AG04450 (cell line): ENCODE data around the gene MRM1. TPM values are rescaled to one million over a fixed set of nuclear protein-coding genes. Genes with fewer than 3 reads are reported as not detected.

Experiments
- CTCF ChIA-PET: fragments of 300-600, 350-600 bp; formaldehyde crosslinking; extraction: SDS; loops from one replicate; lab custom pipeline; 2022; ENCODE audit warnings: antibody characterized with exemption, inconsistent platforms; lab: Charles Lee
- POLR2A ChIA-PET: fragments of 350-600 bp; formaldehyde crosslinking; extraction: SDS; loops from one replicate; lab custom pipeline; 2021; ENCODE audit warnings: antibody characterized with exemption, inconsistent platforms; lab: Yijun Ruan, JAX
- DNase-seq: peaks from one replicate; pipeline ENCODE4 v3.0.0-alpha.2; 2011; ENCODE audit warnings: low read depth, low spot score
- H3K27ac ChIP-seq: one replicate; pipeline ENCODE4 v1.5.1; 2012; ENCODE audit warnings: low read depth, low read length, control low read depth
- H3K27me3 ChIP-seq: one replicate; pipeline ENCODE4 v1.6.0; 2012; ENCODE audit warnings: low read length; ENCODE audit not compliant: control insufficient read depth, insufficient read depth
- H3K4me3 ChIP-seq: 2 replicates; pipeline ENCODE4 v1.5.1; 2011; ENCODE audit warnings: mild to moderate bottlenecking, low read depth, low read length, control low read depth
- H3K9me3 ChIP-seq: 2 replicates; pipeline ENCODE4 v1.5.1; 2012; ENCODE audit warnings: low read length; ENCODE audit not compliant: control insufficient read depth, insufficient read depth
- polyA plus RNA-seq: library from polyadenylated mRNA; depleted of rRNA; stranded (reverse); fragments of >200 nt; gene quantifications from 2 replicates; pipeline ENCODE4 v1.2.3, GENCODE V29; 2011; rRNA removed
- TF ChIP-seq, protein P1 (sequence below): IDR thresholded peaks from 2 replicates; pipeline ENCODE4 v1.5.1; 2011; ENCODE audit warnings: low read depth, low read length, control low read depth, inconsistent platforms

MRM1 gene
- polyA plus RNA-seq, 1 experiment, result 2.0 TPM

DNA sequence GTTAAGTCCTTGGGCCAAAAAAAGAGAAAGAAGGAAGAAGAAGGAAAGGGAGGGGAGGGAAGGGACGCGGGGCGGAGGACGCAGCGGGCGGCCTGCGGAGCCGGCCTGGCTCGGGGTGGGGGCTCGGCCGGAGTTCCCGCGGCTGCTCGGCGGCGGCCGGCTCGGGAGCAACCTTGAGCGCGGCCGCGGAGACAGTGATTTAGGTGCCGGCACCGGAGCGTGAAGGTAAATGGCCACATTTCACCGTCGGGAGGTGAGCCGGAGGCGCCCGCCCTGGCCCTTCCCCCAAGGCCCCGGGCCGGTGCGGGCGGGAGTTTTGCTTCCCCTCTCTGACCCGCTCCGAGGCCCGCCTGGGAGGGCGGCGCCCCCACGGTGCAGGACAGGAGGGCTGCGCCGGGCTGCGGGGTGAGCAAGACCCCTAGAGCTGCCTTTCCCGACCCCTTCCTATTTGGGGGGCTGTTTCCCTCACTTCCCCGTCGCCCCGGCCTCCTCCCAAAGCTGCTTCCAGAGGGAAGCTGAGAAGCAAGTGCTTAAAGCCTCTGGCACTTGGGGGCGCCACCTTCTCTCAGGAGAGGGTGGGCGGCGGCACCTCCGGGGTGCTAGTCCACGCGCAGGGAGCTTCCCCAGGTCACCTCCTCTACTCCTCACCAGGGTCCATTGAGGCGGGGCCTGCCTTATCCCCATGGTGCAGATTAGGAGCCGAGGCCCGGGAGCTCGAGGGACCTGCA lies 56.5 kb downstream of the MRM1 start:
- Histone ChIP-seq H3K9me3 (no peaks in the 10 kb centered on the region; the same call in 1 of the 2 replicates), H3K27ac (no peak overlapping the region), H3K4me3 (no peak overlapping the region), H3K27me3 (peaks cover 74% of the 10 kb centered on the region)
- TF ChIP-seq, protein P1, sequence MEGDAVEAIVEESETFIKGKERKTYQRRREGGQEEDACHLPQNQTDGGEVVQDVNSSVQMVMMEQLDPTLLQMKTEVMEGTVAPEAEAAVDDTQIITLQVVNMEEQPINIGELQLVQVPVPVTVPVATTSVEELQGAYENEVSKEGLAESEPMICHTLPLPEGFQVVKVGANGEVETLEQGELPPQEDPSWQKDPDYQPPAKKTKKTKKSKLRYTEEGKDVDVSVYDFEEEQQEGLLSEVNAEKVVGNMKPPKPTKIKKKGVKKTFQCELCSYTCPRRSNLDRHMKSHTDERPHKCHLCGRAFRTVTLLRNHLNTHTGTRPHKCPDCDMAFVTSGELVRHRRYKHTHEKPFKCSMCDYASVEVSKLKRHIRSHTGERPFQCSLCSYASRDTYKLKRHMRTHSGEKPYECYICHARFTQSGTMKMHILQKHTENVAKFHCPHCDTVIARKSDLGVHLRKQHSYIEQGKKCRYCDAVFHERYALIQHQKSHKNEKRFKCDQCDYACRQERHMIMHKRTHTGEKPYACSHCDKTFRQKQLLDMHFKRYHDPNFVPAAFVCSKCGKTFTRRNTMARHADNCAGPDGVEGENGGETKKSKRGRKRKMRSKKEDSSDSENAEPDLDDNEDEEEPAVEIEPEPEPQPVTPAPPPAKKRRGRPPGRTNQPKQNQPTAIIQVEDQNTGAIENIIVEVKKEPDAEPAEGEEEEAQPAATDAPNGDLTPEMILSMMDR, result 0 out of 2 replicates have a peak, but pooled peaks have one; percentile 8
- POLR2A ChIA-PET, result no interaction called here
- no peak for DNase-seq
- CTCF ChIA-PET, result interaction anchor here (1.0 kb wide), 1 partner anchor 490 kb away, joined by 3 read pairs; no protein-coding TSS in a partner anchor

Other genes starting within 250 kb of the MRM1 start
- gene TBC1D3H, start 213.1 kb upstream of the MRM1 start, polyA plus RNA-seq, result not detected in 2 replicates
- 65.5 and 74.0 TPM in 2 replicates for gene ZNHIT3, start 114.9 kb upstream of the MRM1 start, polyA plus RNA-seq
- 23.1 and 28.9 TPM in 2 replicates for gene MYO19, start 66.7 kb upstream of the MRM1 start, polyA plus RNA-seq
- 4.5 and 4.7 TPM in 2 replicates for gene PIGW, start 66.6 kb upstream of the MRM1 start, polyA plus RNA-seq
- 77.6 and 87.6 TPM in 2 replicates for gene GGNBP2, start 56.7 kb upstream of the MRM1 start, polyA plus RNA-seq
- 4.9 and 5.4 TPM in 2 replicates for gene DHRS11, start 9.7 kb upstream of the MRM1 start, polyA plus RNA-seq